ENCODE measurements around the gene CALD1. TPM values are rescaled to one million over a fixed set of nuclear protein-coding genes. Genes with fewer than 3 reads are reported as not detected.

Gene CALD1
- total and polyA plus RNA-seq, 11 donors, result 89.6 to 186 (median 125) TPM

DNA sequence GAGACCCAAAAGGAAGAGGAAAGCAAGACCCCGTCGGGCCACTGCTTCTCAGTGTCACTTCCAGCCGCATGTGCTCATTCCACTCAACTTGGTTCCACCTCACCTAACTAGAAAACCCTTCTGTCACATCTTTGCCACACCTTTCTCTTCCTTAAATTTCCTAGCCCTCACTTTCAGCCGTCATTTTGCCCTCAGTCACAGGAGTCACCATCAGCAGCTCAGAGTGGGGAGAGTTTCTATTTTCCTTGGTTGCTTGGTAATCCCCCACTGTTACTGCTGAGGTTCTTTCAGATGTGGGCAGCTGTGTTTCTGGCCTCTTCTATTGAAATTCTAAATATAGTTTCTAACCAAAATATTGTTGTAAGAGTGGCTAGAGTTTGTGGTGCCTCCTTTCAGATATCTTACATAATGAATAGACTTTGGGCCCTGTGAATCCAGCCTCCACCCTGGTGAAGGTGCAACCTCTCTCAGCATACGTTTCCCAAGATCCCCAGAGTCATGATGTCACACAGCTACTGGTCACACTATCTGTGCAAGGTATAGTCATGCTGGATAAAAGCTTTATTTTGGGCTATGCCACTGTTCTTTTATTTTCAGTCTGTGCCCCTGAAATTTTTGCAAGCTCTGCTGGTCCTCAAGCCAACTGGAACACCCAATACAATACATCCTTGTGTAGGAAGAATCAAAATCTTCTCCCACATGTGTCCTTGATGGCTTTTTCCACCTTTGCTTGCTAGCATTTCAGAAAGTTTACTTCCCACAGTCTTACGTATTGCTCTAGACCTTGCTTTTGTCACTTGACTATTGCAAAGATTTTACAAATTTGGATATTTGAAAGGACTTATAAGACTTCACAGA is 216.0 kb downstream of the CALD1 start:
- peaks cover 0 to 52% (median 31%) of the 10 kb centered on the region in 9 donors for H3K36me3 ChIP-seq
- intact Hi-C loops (cut with DNase I), result no loop called here
- TF ChIP-seq, protein P1, sequence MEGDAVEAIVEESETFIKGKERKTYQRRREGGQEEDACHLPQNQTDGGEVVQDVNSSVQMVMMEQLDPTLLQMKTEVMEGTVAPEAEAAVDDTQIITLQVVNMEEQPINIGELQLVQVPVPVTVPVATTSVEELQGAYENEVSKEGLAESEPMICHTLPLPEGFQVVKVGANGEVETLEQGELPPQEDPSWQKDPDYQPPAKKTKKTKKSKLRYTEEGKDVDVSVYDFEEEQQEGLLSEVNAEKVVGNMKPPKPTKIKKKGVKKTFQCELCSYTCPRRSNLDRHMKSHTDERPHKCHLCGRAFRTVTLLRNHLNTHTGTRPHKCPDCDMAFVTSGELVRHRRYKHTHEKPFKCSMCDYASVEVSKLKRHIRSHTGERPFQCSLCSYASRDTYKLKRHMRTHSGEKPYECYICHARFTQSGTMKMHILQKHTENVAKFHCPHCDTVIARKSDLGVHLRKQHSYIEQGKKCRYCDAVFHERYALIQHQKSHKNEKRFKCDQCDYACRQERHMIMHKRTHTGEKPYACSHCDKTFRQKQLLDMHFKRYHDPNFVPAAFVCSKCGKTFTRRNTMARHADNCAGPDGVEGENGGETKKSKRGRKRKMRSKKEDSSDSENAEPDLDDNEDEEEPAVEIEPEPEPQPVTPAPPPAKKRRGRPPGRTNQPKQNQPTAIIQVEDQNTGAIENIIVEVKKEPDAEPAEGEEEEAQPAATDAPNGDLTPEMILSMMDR (IDR thresholded peaks at IDR 0.05), result no peak
- no peak for TF ChIP-seq POLR2A (IDR thresholded peaks at IDR 0.05)
- peak overlapping the region in 5 of 12 donors; percentile 3 to 57 (median 18) for H3K27ac ChIP-seq
- H3K4me3 ChIP-seq, result no peak overlapping the region
- WGBS, 4 donors, result 64 to 76% (median 69%) methylated on average over 6 of the region's 6 CpGs
- no peaks in the 10 kb centered on the region for H3K9me3 ChIP-seq
- no peak for ATAC-seq
- peaks cover 0 to 33% (median 10%) of the 10 kb centered on the region in 12 donors for H3K4me1 ChIP-seq
- no peaks in the 10 kb centered on the region for H3K27me3 ChIP-seq
- DNase-seq, result no peak

DNA sequence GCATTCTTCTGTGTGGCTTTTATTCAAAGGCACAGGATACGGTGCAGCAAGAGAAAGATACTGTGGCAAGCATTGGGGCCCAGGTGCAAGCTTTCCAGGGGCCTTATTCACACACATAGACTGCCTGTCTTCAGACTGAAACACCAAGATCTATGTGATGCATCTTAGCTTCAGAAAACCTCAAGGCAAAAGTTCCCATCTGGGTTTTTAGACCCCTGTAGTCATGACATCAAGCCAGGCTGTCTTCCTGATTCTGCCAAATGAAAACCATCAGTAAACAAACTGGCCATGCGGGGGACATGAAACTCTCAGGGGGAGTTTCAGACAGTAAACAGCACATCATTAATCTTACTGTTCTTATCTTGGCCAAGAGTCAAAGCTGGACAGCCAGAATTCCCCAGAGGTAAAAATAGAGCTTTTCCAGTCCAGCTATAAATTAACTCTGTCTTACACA is 216.7 kb downstream of the CALD1 start:
- ATAC-seq, result peak in 1 of 4 donors; percentile 17

DNA sequence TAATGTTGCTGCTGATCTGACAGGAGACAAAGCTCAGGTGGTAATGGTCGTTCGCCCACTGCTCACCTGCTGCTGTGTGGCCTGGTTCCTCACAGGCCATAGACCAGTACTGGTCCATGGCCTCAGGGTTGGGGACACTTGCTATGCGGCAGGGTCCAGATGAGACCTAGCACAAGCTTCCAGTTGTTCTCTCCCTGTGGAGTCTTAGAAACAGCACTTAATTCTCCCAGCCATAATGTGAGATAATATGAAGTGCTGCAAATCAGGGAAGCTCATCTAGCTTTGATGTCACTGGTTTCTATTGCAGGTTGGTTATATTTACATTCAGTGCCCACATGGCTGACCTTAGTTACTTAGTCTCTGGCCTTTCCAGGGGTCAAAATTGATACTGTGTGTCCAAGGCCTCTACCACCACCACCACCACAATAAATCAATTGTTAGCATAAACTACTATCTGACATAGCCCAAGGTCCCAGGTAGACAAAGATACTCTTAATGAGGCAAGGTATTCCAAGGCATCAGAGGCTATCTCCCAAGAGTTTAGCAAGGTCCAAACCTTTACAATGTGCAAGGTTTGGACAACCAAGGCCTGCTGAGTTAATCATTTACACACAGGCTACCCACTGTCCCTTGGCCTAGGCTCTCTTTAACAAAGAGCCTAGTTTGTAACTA is 217.9 kb downstream of the CALD1 start:
- DNase-seq (no peak), ATAC-seq (no peak)
- intact Hi-C loops (cut with DNase I), result no loop called here
- no peak overlapping the region for H3K4me3 ChIP-seq
- H3K9me3 ChIP-seq, result no peaks in the 10 kb centered on the region
- no peaks in the 10 kb centered on the region for H3K27me3 ChIP-seq
- peak overlapping the region in 1 of 12 donors; percentile 40 for H3K27ac ChIP-seq
- peaks cover 0 to 20% (median 0%) of the 10 kb centered on the region in 12 donors for H3K4me1 ChIP-seq
- WGBS, 4 donors, result 86 to 100% (median 95%) methylated on average over 2 to 3 of the region's 3 CpGs
- H3K36me3 ChIP-seq, result peaks cover 0 to 52% (median 30%) of the 10 kb centered on the region in 9 donors
- TF ChIP-seq, protein P1 (IDR thresholded peaks at IDR 0.05), result no peak
- no peak for TF ChIP-seq POLR2A (IDR thresholded peaks at IDR 0.05)

More for the DNA sequence above, 216.7 kb downstream of the CALD1 start:
- Histone ChIP-seq H3K4me3 (no peak overlapping the region), H3K27ac (peak overlapping the region in 4 of 12 donors; percentile 3 to 40 (median 16)), H3K36me3 (peaks cover 0 to 52% (median 31%) of the 10 kb centered on the region in 9 donors), H3K9me3 (no peaks in the 10 kb centered on the region), H3K4me1 (peaks cover 0 to 32% (median 10%) of the 10 kb centered on the region in 12 donors), H3K27me3 (no peaks in the 10 kb centered on the region)
- TF ChIP-seq, protein P1 (IDR thresholded peaks at IDR 0.05), result no peak
- no peak for TF ChIP-seq POLR2A (IDR thresholded peaks at IDR 0.05)
- DNase-seq, result peak in 1 of 5 donors; percentile 21
- intact Hi-C loops (cut with DNase I), result no loop called here
- 57 to 65% (median 62%) methylated on average over 2 of the region's 2 CpGs for WGBS, 4 donors

DNA sequence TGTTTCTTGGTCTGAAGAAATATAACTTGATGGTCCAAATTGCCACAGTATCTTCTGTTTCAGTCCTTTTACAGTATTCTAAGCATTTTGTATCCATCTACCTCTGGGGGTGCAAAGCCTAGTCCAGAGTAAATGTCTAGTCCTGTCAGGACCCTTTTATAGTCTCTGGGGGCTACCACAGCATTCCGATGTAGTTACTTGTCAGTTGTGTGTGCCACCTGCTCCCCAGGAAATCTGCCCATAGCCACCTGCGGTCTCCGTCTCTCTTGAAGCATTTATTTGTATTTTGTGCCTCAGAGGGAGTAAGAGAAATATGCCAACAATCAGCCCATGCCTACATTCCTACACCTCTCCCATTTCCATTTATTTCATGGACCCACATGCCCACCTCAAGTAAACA is 219.7 kb downstream of the CALD1 start:
- peaks cover 0 to 44% (median 12%) of the 10 kb centered on the region in 9 donors for H3K36me3 ChIP-seq
- peaks cover 0 to 17% (median 0%) of the 10 kb centered on the region in 12 donors for H3K4me1 ChIP-seq
- no peaks in the 10 kb centered on the region for H3K9me3 ChIP-seq
- H3K27ac ChIP-seq, result no peak overlapping the region
- WGBS, 4 donors, result 95 to 98% (median 95%) methylated on average over 3 of the region's 3 CpGs
- TF ChIP-seq, protein P1 (IDR thresholded peaks at IDR 0.05), result no peak
- TF ChIP-seq POLR2A (IDR thresholded peaks at IDR 0.05), result no peak
- intact Hi-C loops (cut with DNase I), result no loop called here
- H3K27me3 ChIP-seq, result no peaks in the 10 kb centered on the region
- ATAC-seq (no peak), DNase-seq (no peak)
- no peak overlapping the region for H3K4me3 ChIP-seq
